ENCODE measurements around the gene CDH4.

The CDH4 gene

GRCh38 chr20:61972636-61973508 lies 720.8 kb downstream of the CDH4 start:
- no peaks in the 10 kb centered on the region for H3K9me3 ChIP-seq (ENCODE audit: control insufficient read depth in 1 of 2, low read length in 2 of 2)
- H3K4me1 ChIP-seq (ENCODE audit: control insufficient read depth in 1 of 2, insufficient read depth in 2 of 2, low read length in 2 of 2) = no peaks in the 10 kb centered on the region
- no peak overlapping the region for H3K4me3 ChIP-seq (ENCODE audit: low read depth in 1 of 2, low read length in 2 of 2)
- H3K27me3 ChIP-seq (ENCODE audit: low read depth, low read length) = no peaks in the 10 kb centered on the region
- peaks cover 20 to 42% of the 10 kb centered on the region in 2 donors for H3K36me3 ChIP-seq (ENCODE audit: control insufficient read depth in 1 of 2, insufficient read depth in 2 of 2, low read length in 2 of 2)
- H3K27ac ChIP-seq (ENCODE audit: low read length) = no peak overlapping the region

GRCh38 chr20:61973515-61974356 lies 721.7 kb downstream of the CDH4 start:
- Histone ChIP-seq H3K27me3 (ENCODE audit: low read depth, low read length) (no peaks in the 10 kb centered on the region), H3K36me3 (ENCODE audit: control insufficient read depth in 1 of 2, insufficient read depth in 2 of 2, low read length in 2 of 2) (peaks cover 20 to 42% of the 10 kb centered on the region in 2 donors), H3K4me3 (ENCODE audit: low read depth in 1 of 2, low read length in 2 of 2) (no peak overlapping the region), H3K27ac (ENCODE audit: low read length) (no peak overlapping the region), H3K9me3 (ENCODE audit: control insufficient read depth in 1 of 2, low read length in 2 of 2) (no peaks in the 10 kb centered on the region), H3K4me1 (ENCODE audit: control insufficient read depth in 1 of 2, insufficient read depth in 2 of 2, low read length in 2 of 2) (no peaks in the 10 kb centered on the region)

- Histone ChIP-seq H3K4me3 (ENCODE audit: low read depth in 1 of 2, low read length in 2 of 2) (no peak overlapping the region), H3K36me3 (ENCODE audit: control insufficient read depth in 1 of 2, insufficient read depth in 2 of 2, low read length in 2 of 2) (peaks cover 20 to 42% of the 10 kb centered on the region in 2 donors), H3K27me3 (ENCODE audit: low read depth, low read length) (no peaks in the 10 kb centered on the region), H3K9me3 (ENCODE audit: control insufficient read depth in 1 of 2, low read length in 2 of 2) (no peaks in the 10 kb centered on the region), H3K27ac (ENCODE audit: low read length) (no peak overlapping the region), H3K4me1 (ENCODE audit: control insufficient read depth in 1 of 2, insufficient read depth in 2 of 2, low read length in 2 of 2) (no peaks in the 10 kb centered on the region)
These were observed 722.2 kb downstream of the CDH4 start for GRCh38 chr20:61974357-61974665.

GRCh38 chr20:61975407-61976129 lies 723.5 kb downstream of the CDH4 start:
- no peaks in the 10 kb centered on the region for H3K9me3 ChIP-seq (ENCODE audit: control insufficient read depth in 1 of 2, low read length in 2 of 2)
- H3K4me1 ChIP-seq (ENCODE audit: control insufficient read depth in 1 of 2, insufficient read depth in 2 of 2, low read length in 2 of 2) = no peaks in the 10 kb centered on the region
- H3K4me3 ChIP-seq (ENCODE audit: low read depth in 1 of 2, low read length in 2 of 2) = no peak overlapping the region
- no peaks in the 10 kb centered on the region for H3K27me3 ChIP-seq (ENCODE audit: low read depth, low read length)
- no peak overlapping the region for H3K27ac ChIP-seq (ENCODE audit: low read length)
- H3K36me3 ChIP-seq (ENCODE audit: control insufficient read depth in 1 of 2, insufficient read depth in 2 of 2, low read length in 2 of 2) = peaks cover 20 to 48% of the 10 kb centered on the region in 2 donors

- Histone ChIP-seq H3K9me3 (ENCODE audit: control insufficient read depth in 1 of 2, low read length in 2 of 2) (no peaks in the 10 kb centered on the region), H3K4me1 (ENCODE audit: control insufficient read depth in 1 of 2, insufficient read depth in 2 of 2, low read length in 2 of 2) (no peaks in the 10 kb centered on the region), H3K27me3 (ENCODE audit: low read depth, low read length) (no peaks in the 10 kb centered on the region), H3K27ac (ENCODE audit: low read length) (no peak overlapping the region), H3K4me3 (ENCODE audit: low read depth in 1 of 2, low read length in 2 of 2) (no peak overlapping the region), H3K36me3 (ENCODE audit: control insufficient read depth in 1 of 2, insufficient read depth in 2 of 2, low read length in 2 of 2) (peaks cover 20 to 48% of the 10 kb centered on the region in 2 donors)
These were observed 724.2 kb downstream of the CDH4 start for GRCh38 chr20:61976263-61976643.

GRCh38 chr20:61976644-61977418 lies 724.8 kb downstream of the CDH4 start:
- peaks cover 20 to 48% of the 10 kb centered on the region in 2 donors for H3K36me3 ChIP-seq (ENCODE audit: control insufficient read depth in 1 of 2, insufficient read depth in 2 of 2, low read length in 2 of 2)

GRCh38 chr20:61977419-61977786 lies 725.3 kb downstream of the CDH4 start:
- H3K4me1 ChIP-seq (ENCODE audit: control insufficient read depth in 1 of 2, insufficient read depth in 2 of 2, low read length in 2 of 2) = no peaks in the 10 kb centered on the region
- no peak overlapping the region for H3K4me3 ChIP-seq (ENCODE audit: low read depth in 1 of 2, low read length in 2 of 2)
- no peaks in the 10 kb centered on the region for H3K9me3 ChIP-seq (ENCODE audit: control insufficient read depth in 1 of 2, low read length in 2 of 2)
- H3K27me3 ChIP-seq (ENCODE audit: low read depth, low read length) = no peaks in the 10 kb centered on the region
- H3K36me3 ChIP-seq (ENCODE audit: control insufficient read depth in 1 of 2, insufficient read depth in 2 of 2, low read length in 2 of 2) = peaks cover 18 to 45% of the 10 kb centered on the region in 2 donors
- no peak overlapping the region for H3K27ac ChIP-seq (ENCODE audit: low read length)

More at GRCh38 chr20:61976644-61977418, 724.8 kb downstream of the CDH4 start:
- no peaks in the 10 kb centered on the region for H3K4me1 ChIP-seq (ENCODE audit: control insufficient read depth in 1 of 2, insufficient read depth in 2 of 2, low read length in 2 of 2)
- H3K9me3 ChIP-seq (ENCODE audit: control insufficient read depth in 1 of 2, low read length in 2 of 2) = no peaks in the 10 kb centered on the region
- H3K27me3 ChIP-seq (ENCODE audit: low read depth, low read length) = no peaks in the 10 kb centered on the region
- no peak overlapping the region for H3K27ac ChIP-seq (ENCODE audit: low read length)
- H3K4me3 ChIP-seq (ENCODE audit: low read depth in 1 of 2, low read length in 2 of 2) = no peak overlapping the region

GRCh38 chr20:61978491-61978890 lies 726.4 kb downstream of the CDH4 start:
- H3K27me3 ChIP-seq (ENCODE audit: low read depth, low read length) = no peaks in the 10 kb centered on the region
- no peaks in the 10 kb centered on the region for H3K4me1 ChIP-seq (ENCODE audit: control insufficient read depth in 1 of 2, insufficient read depth in 2 of 2, low read length in 2 of 2)
- peaks cover 7 to 34% of the 10 kb centered on the region in 2 donors for H3K36me3 ChIP-seq (ENCODE audit: control insufficient read depth in 1 of 2, insufficient read depth in 2 of 2, low read length in 2 of 2)
- no peak overlapping the region for H3K4me3 ChIP-seq (ENCODE audit: low read depth in 1 of 2, low read length in 2 of 2)
- H3K9me3 ChIP-seq (ENCODE audit: control insufficient read depth in 1 of 2, low read length in 2 of 2) = no peaks in the 10 kb centered on the region
- H3K27ac ChIP-seq (ENCODE audit: low read length) = no peak overlapping the region

GRCh38 chr20:61979090-61979489 lies 727.0 kb downstream of the CDH4 start:
- H3K27me3 ChIP-seq (ENCODE audit: low read depth, low read length) = no peaks in the 10 kb centered on the region
- H3K27ac ChIP-seq (ENCODE audit: low read length) = no peak overlapping the region
- no peaks in the 10 kb centered on the region for H3K9me3 ChIP-seq (ENCODE audit: control insufficient read depth in 1 of 2, low read length in 2 of 2)
- peaks cover 1 to 28% of the 10 kb centered on the region in 2 donors for H3K36me3 ChIP-seq (ENCODE audit: control insufficient read depth in 1 of 2, insufficient read depth in 2 of 2, low read length in 2 of 2)
- H3K4me3 ChIP-seq (ENCODE audit: low read depth in 1 of 2, low read length in 2 of 2) = no peak overlapping the region
- no peaks in the 10 kb centered on the region for H3K4me1 ChIP-seq (ENCODE audit: control insufficient read depth in 1 of 2, insufficient read depth in 2 of 2, low read length in 2 of 2)

- H3K36me3 ChIP-seq (ENCODE audit: control insufficient read depth in 1 of 2, insufficient read depth in 2 of 2, low read length in 2 of 2) = peaks cover 0 to 23% of the 10 kb centered on the region in 2 donors
- H3K4me3 ChIP-seq (ENCODE audit: low read depth in 1 of 2, low read length in 2 of 2) = no peak overlapping the region
- H3K9me3 ChIP-seq (ENCODE audit: control insufficient read depth in 1 of 2, low read length in 2 of 2) = no peaks in the 10 kb centered on the region
- H3K4me1 ChIP-seq (ENCODE audit: control insufficient read depth in 1 of 2, insufficient read depth in 2 of 2, low read length in 2 of 2) = no peaks in the 10 kb centered on the region
- no peak overlapping the region for H3K27ac ChIP-seq (ENCODE audit: low read length)
- no peaks in the 10 kb centered on the region for H3K27me3 ChIP-seq (ENCODE audit: low read depth, low read length)
These were observed 727.9 kb downstream of the CDH4 start for GRCh38 chr20:61979701-61980635.
